GM18861 (cell line): Measurements from ENCODE around the gene KRT15.

ENCODE experiments used
- ATAC-seq: cut with Tn5 transposase; IDR thresholded peaks from one replicate; pipeline ENCODE4 v1.9.1; 2021; ENCODE audit not compliant: unreplicated experiment

Gene KRT15

GRCh38 chr17:41505809-41506767, 12.6 kb downstream of the KRT15 start:
- ATAC-seq = no peak

DNA sequence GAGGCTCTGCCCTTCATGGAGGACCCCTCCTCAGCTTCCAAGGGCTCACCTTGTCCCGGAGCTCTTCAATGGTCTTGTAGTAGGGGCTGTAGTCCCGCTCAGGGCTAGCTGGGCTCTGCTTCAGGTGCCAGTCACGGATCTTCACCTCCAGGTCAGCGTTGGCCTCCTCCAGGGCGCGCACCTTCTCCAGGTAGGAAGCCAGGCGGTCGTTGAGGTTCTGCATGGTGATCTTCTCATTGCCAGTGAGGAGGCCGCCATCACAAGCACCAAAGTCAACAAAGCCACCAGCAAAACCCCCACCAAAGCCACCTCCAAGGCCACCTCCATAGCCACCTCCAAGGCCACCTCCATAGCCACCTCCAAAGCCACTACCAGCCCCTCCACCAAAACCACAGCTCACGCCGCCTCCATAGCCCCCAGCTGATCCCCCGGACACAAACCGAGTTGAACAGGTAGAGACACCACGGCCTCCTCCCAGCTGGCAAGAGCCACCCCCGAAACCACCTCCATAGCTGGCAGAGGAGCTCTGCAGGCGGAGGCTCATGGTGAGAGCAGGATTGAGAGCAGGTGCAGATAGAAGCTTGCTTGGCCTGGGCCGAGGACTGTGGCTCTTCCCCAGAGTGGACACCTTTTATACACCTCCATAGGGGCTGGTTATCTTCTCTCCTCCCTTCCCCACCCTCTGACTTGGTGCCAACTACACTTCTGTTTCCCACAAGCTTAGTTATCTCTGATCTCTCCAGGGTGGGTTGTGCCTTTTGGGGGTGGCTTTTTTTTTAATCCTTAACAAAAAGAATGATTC, 13.5 kb downstream of the KRT15 start, which contains the start of gene KRT13:
TSS of gene KRT13 (minus strand) at position 606 of the 802 bp plus-strand sequence. CDS start at position 544, 62 bp downstream.
- no peak for ATAC-seq

DNA sequence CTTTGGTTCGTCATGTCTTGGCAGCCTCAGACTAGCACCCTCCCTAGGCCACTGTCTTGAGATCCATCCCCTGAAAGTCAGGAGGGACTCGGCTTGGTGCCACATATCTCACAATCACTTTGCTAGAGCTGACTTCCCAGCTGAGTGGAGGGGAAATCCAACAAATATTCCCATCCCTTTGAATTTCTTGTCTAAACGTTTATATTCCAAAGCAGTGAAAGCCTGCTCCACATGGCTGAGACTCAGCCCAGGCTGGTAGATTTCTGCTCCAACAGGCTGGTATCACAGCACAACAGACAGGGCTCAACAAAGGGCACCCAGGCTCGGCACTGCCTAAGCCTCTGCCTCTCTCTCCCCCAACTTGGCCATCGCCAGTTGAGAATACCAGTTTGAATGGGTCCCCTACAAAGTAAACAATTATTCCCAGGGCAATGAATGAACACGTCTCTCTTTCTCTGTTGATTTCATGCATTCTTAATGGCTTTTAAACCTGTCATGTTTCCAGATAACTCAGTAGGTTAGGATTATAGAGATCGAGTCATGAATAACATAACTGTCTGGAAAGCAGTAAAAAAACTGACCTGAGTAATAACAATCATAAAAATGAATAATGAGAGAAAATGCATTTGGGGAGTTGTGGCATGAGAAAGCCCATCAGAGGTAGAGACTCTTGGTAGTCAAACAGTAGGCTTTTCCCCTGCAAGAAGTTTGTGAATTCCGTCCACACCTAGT, 14.3 kb downstream of the KRT15 start:
- no peak for ATAC-seq

DNA sequence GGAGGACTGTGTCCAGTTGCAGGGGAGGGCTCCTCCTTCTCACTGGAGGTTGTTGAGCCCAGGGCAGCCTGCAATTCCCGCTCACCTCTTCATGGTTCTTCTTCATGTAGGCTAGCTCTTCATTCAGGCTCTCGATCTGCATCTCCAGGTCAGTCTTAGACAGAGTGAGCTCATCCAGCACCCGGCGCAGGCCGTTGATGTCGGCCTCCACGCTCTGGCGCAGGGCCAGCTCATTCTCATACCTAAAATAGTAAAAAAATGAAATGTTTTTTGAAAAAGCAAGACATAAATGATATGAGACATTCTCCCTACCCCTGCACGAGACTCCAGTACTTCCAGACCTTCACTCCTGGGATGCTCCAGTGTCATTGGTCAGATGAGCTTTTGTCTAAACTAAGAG, 15.5 kb downstream of the KRT15 start:
- ATAC-seq = no peak

GRCh38 chr17:41500131-41500911, 18.4 kb downstream of the KRT15 start:
- no peak for ATAC-seq

DNA sequence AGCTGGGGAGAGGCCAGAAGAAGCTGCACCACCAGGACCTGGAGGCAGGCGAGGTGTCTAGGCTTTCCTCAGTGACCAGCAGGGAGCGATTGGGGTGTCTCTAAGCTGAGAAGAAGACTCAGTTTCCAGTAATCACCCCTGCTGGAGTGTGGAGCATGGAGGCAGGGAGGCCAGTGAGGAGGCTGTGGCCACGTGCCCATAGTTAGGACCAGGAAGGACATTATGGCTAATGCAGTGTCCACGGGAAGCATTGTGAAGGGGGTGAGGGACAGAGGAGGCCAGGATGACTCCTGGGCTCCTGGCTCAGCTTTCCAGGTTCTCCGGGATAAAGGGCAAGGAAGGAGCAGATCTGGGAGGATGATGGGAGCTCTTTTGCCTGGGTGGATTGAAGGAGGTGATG, 19.0 kb downstream of the KRT15 start:
- ATAC-seq = no peak

- ATAC-seq = no peak
Observed at GRCh38 chr17:41498276-41498675, 20.4 kb downstream of the KRT15 start.

- peak; percentile 70 for ATAC-seq
Observed at GRCh38 chr17:41496803-41497484, 21.7 kb downstream of the KRT15 start.

DNA sequence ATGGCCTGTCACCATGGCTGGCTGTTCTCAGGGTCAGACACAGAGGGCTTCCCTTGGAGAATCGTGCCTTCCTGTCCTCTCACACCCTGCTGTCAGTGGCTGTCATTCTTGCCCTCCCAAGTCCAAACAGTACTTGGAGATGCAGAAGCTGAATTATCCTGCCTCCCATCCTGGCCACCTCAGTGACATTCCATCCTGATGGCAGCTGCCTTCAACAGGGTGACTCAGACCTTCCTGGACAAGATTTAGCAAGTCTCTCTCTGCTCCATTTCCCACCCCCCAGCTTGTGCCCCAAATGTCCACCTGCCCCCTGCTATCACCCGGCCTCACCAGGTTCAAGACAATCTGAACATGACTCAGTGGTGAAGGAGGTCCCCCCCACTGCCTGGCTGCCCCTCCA, 24.2 kb downstream of the KRT15 start:
- no peak for ATAC-seq

DNA sequence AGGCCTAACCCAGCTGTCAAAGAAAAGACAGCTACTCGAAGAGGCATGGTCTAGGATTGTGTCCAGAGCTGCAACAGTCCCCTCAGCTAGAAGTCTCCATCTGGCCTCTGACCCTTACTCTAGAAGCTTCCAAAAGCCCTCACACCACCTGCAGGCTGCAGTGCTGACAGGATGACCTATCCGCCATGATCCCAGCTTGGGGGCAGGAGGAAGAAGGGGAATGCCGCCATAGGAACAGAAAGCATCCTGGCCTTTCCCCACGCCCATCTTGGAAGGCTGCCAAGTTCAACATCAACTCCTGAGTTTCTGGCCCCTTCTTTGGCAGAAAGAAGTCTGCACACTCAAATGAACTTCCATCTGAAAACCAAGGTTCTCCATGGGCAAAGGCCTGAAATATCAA, 25.9 kb downstream of the KRT15 start:
- no peak for ATAC-seq

GRCh38 chr17:41492351-41492750, 26.3 kb downstream of the KRT15 start:
- ATAC-seq = no peak

- no peak for ATAC-seq
Observed at GRCh38 chr17:41491476-41491875, 27.2 kb downstream of the KRT15 start.

GRCh38 chr17:41490000-41490990, 28.4 kb downstream of the KRT15 start:
- ATAC-seq = no peak

GRCh38 chr17:41489531-41489930, 29.2 kb downstream of the KRT15 start, which contains the start of gene KRT36:
Gene KRT36 (minus strand): TSS chr17:41489910. CDS start chr17:41489864, 46 bp downstream.
- no peak for ATAC-seq

- no peak for ATAC-seq
Observed at GRCh38 chr17:41486809-41487530, 31.7 kb downstream of the KRT15 start.

DNA sequence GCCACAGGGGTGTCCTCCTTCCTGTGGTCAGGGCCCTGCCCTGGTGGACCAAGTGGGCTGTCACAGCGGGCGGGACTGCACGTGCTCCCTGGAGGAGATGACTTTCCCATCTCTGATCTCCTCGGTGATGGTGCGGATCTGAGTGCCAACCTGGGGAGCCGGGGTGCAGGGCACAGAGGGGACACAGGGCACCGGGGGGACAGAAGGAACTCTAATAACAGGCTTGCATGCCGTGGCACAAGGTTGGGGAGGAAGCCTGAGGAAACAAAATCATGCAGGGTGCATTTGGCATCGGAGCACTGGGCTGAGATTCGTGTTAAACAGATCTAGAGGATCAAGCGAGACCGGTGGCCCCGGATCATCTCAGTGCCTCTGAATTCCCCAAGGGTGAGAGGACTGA, 32.4 kb downstream of the KRT15 start:
- ATAC-seq = no peak

GRCh38 chr17:41484920-41485904, 33.5 kb downstream of the KRT15 start:
- ATAC-seq = no peak
